GM12878 (cell line): ENCODE measurements around the gene CLCN7. TPM values are rescaled to one million over a fixed set of nuclear protein-coding genes. Genes with fewer than 3 reads are reported as not detected.

Source experiments
- ASH2L ChIP-seq: fragments of 300-600, 200-600 bp; sonication (generic); IDR thresholded peaks from 2 replicates; pipeline ENCODE4 v1.6.1; 2017; ENCODE audit warnings: low read depth, mild to moderate bottlenecking, borderline replicate concordance
- BRCA1 ChIP-seq: IDR thresholded peaks from 2 replicates; pipeline ENCODE4 v1.6.1; 2011; ENCODE audit warnings: low read depth, low read length, improper control_type of control experiment
- DPF2 ChIP-seq: fragments of 450-650 bp; IDR thresholded peaks from 2 replicates; pipeline ENCODE4 v1.6.1; 2017; ENCODE audit warnings: mild to moderate bottlenecking
- EED ChIP-seq: sonication (generic); IDR thresholded peaks from 2 replicates; pipeline ENCODE4 v1.6.1; 2016; ENCODE audit warnings: antibody characterized with exemption, low read depth
- EGR1 ChIP-seq, 2 experiments: IDR thresholded peaks; 1 replicate in 1 of 2; 2 replicates in 1 of 2; pipeline ENCODE4 v1.6.1; 2011 to 2012; ENCODE audit warnings: low read depth in 2 of 2, low read length in 2 of 2, borderline replicate concordance in 1 of 2, mild to moderate bottlenecking in 1 of 2, moderate library complexity in 1 of 2
- HDAC6 ChIP-seq: fragments of 200-600 bp; sonication (generic); IDR thresholded peaks from one replicate; pipeline ENCODE4 v1.8.0; 2017; ENCODE audit warnings: antibody characterized with exemption; ENCODE audit not compliant: unreplicated experiment
- IKZF1 ChIP-seq: fragments of 450-650 bp; conservative IDR thresholded peaks from 2 replicates; pipeline ENCODE4 v1.6.1; 2017; ENCODE audit warnings: antibody characterized with exemption, mild to moderate bottlenecking
- KAT2A ChIP-seq: conservative IDR thresholded peaks from 2 replicates; pipeline ENCODE4 v1.6.1; 2011; ENCODE audit warnings: low read depth, low read length; ENCODE audit not compliant: control insufficient read depth
- MTA3 ChIP-seq: IDR thresholded peaks from 2 replicates; pipeline ENCODE4 v1.6.1; 2012; ENCODE audit warnings: low read length, inconsistent platforms, borderline replicate concordance
- PAX5 ChIP-seq: IDR thresholded peaks from 2 replicates; pipeline ENCODE4 v1.6.1; 2011; ENCODE audit warnings: low read depth, low read length, borderline replicate concordance
- PAX8 ChIP-seq: fragments of 450-650 bp; IDR thresholded peaks from 2 replicates; pipeline ENCODE4 v1.6.1; 2017; ENCODE audit warnings: mild to moderate bottlenecking, moderate library complexity
- POLR2A ChIP-seq: IDR thresholded peaks from 2 replicates; pipeline ENCODE4 v1.6.1; 2011; ENCODE audit warnings: low read depth, mild to moderate bottlenecking, low read length
- POLR2AphosphoS5 ChIP-seq: IDR thresholded peaks from 2 replicates; pipeline ENCODE4 v1.6.1; 2011; ENCODE audit warnings: mild to moderate bottlenecking, low read length, inconsistent platforms
- PRDM15 ChIP-seq: fragments of 450-650 bp; formaldehyde crosslinking; IDR thresholded peaks from 2 replicates; pipeline ENCODE4 v1.4.0; 2020; ENCODE audit warnings: mild to moderate bottlenecking, moderate library complexity
- SKIL ChIP-seq: fragments of 450-650 bp; IDR thresholded peaks from 2 replicates; pipeline ENCODE4 v1.6.1; 2017; ENCODE audit warnings: mild to moderate bottlenecking, low read depth, inconsistent platforms; ENCODE audit not compliant: poor library complexity, severe bottlenecking
- SMAD5 ChIP-seq: IDR thresholded peaks from 2 replicates; pipeline ENCODE4 v1.6.1; 2016; ENCODE audit warnings: antibody characterized with exemption, low read depth
- SREBF1 ChIP-seq: IDR thresholded peaks from 2 replicates; pipeline ENCODE4 v1.6.1; 2012; ENCODE audit warnings: mild to moderate bottlenecking, low read length
- STAT1 ChIP-seq: fragments of 450-650 bp; conservative IDR thresholded peaks from 2 replicates; pipeline ENCODE4 v1.6.1; 2014; ENCODE audit warnings: antibody characterized with exemption, mild to moderate bottlenecking
- TBL1XR1 ChIP-seq: IDR thresholded peaks from 2 replicates; pipeline ENCODE4 v1.6.1; 2012; ENCODE audit warnings: low read depth, low read length, improper control_type of control experiment
- ZNF24 ChIP-seq: fragments of 450-650 bp; IDR thresholded peaks from 2 replicates; pipeline ENCODE4 v1.6.1; 2017; ENCODE audit warnings: antibody characterized with exemption, mild to moderate bottlenecking
- polyA plus RNA-seq, 11 experiments: library from polyadenylated mRNA; depleted of rRNA in 4 of 11; unstranded in 6 of 11; stranded (reverse) in 5 of 11; fragments of >200 nt; fragmentation: Nextera tagmentation in 4 of 11; fragmentation: Illumina TruSeq in 1 of 11; extraction: Ambion mirVana in 4 of 11; extraction: Trizol in 1 of 11; gene quantifications; 1 replicate in 1 of 11; 2 replicates in 10 of 11; pipeline versions ENCODE4 v1.2.1 to v1.2.3, GENCODE V29; 2011 to 2016; ENCODE audit warnings: inconsistent platforms in 2 of 11, missing spikeins in 2 of 11, low read depth in 1 of 11
- total RNA-seq, 4 experiments: library from RNA; depleted of rRNA in 3 of 4; stranded (reverse); fragments of >200 nt in 3 of 4; fragmentation: Illumina TruSeq in 1 of 4; extraction: Trizol in 1 of 4; gene quantifications; 2 replicates each; pipeline versions ENCODE4 v1.2.1 to v1.2.3, GENCODE V29; 2013 to 2021
- TF ChIP-seq, protein P1 (sequence below), 3 experiments: IDR thresholded peaks in 2 of 3; conservative IDR thresholded peaks in 1 of 3; 2 replicates each; pipeline ENCODE4 v1.5.1; 2011; ENCODE audit warnings: low read depth in 3 of 3, low read length in 3 of 3, mild to moderate bottlenecking in 3 of 3, control low read depth in 2 of 3, moderate library complexity in 2 of 3, inconsistent platforms in 1 of 3, mixed read lengths in 1 of 3; ENCODE audit not compliant: control insufficient read depth in 2 of 3, insufficient read depth in 1 of 3; ENCODE audit errors: extremely low read depth in 1 of 3
- TF ChIP-seq, protein P2 (sequence below): IDR thresholded peaks from 2 replicates; pipeline ENCODE4 v1.6.1; 2011; ENCODE audit warnings: borderline replicate concordance, low read depth, mild to moderate bottlenecking, moderate library complexity, low read length; ENCODE audit not compliant: insufficient read depth, poor library complexity, severe bottlenecking

Gene CLCN7
- total and polyA plus RNA-seq, 10 of the 15 experiments (the other 5 are each of a cell fraction or from before 2014, with no cell fraction given), result 0.04 to 62.5 (median 19.9) TPM

GRCh38 chr16:1492923-1493745 is 18.3 kb upstream of the CLCN7 start, which contains the start of gene TELO2 (continued):
- TF ChIP-seq SREBF1, result no peak
- TF ChIP-seq SMAD5, result 0 out of 2 replicates have a peak, but pooled peaks have one; percentile 30
- peak; percentile 35 for TF ChIP-seq HDAC6
- TF ChIP-seq IKZF1, result peak; percentile 88
- peak in 1 of 2 experiments; percentile 79; a peak in 1 of 3 replicates for TF ChIP-seq EGR1 (IDR thresholded peaks at IDR 0.05; ENCODE audit: borderline replicate concordance in 1 of 2, low read depth in 2 of 2, low read length in 2 of 2)
- TF ChIP-seq MTA3, result no peak
- TF ChIP-seq SKIL, result no peak
- TF ChIP-seq ZNF24, result peak; percentile 27; the same call in 1 of the 2 replicates
- no peak for TF ChIP-seq PRDM15 (CRISPR knock-in tag)
- no peak for TF ChIP-seq PAX5
- no peak for TF ChIP-seq PAX8
- TF ChIP-seq POLR2AphosphoS5, result peak; percentile 67; the same call in 1 of the 2 replicates
- TF ChIP-seq ASH2L, result no peak
- no peak for TF ChIP-seq KAT2A
- TF ChIP-seq DPF2, result 0 out of 2 replicates have a peak, but pooled peaks have one; percentile 32
- TF ChIP-seq STAT1, result no peak; the same call in 1 of the 2 replicates
- TF ChIP-seq BRCA1, result no peak
- TF ChIP-seq POLR2A, result peak; percentile 90
- no peak for TF ChIP-seq EED
- TF ChIP-seq TBL1XR1, result no peak
- TF ChIP-seq, protein P1, sequence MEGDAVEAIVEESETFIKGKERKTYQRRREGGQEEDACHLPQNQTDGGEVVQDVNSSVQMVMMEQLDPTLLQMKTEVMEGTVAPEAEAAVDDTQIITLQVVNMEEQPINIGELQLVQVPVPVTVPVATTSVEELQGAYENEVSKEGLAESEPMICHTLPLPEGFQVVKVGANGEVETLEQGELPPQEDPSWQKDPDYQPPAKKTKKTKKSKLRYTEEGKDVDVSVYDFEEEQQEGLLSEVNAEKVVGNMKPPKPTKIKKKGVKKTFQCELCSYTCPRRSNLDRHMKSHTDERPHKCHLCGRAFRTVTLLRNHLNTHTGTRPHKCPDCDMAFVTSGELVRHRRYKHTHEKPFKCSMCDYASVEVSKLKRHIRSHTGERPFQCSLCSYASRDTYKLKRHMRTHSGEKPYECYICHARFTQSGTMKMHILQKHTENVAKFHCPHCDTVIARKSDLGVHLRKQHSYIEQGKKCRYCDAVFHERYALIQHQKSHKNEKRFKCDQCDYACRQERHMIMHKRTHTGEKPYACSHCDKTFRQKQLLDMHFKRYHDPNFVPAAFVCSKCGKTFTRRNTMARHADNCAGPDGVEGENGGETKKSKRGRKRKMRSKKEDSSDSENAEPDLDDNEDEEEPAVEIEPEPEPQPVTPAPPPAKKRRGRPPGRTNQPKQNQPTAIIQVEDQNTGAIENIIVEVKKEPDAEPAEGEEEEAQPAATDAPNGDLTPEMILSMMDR (IDR thresholded peaks at IDR 0.05 in 2 of 3, conservative IDR thresholded peaks at IDR 0.05 in 1 of 3; ENCODE audit: control insufficient read depth in 2 of 3, extremely low read depth in 1 of 3, insufficient read depth in 1 of 3, low read depth in 3 of 3, low read length in 3 of 3), result no peak
- TF ChIP-seq, protein P2, sequence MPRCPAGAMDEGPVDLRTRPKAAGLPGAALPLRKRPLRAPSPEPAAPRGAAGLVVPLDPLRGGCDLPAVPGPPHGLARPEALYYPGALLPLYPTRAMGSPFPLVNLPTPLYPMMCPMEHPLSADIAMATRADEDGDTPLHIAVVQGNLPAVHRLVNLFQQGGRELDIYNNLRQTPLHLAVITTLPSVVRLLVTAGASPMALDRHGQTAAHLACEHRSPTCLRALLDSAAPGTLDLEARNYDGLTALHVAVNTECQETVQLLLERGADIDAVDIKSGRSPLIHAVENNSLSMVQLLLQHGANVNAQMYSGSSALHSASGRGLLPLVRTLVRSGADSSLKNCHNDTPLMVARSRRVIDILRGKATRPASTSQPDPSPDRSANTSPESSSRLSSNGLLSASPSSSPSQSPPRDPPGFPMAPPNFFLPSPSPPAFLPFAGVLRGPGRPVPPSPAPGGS, result no peak
